GM23338 (cell line): Measurements from ENCODE around the gene CARMIL1.

Source experiments
- CTCF ChIP-seq, 2 experiments: fragments of 200-600 bp in 1 of 2; sonication (generic) in 1 of 2; conservative IDR thresholded peaks; 2 replicates each; pipeline versions ENCODE4 v1.5.1 to v1.6.1; 2016 to 2017; ENCODE audit warnings: antibody characterized with exemption in 2 of 2, low read depth in 2 of 2, mild to moderate bottlenecking in 2 of 2, moderate library complexity in 1 of 2
- ETS1 ChIP-seq: IDR thresholded peaks from 2 replicates; pipeline ENCODE4 v1.6.1; 2016; ENCODE audit warnings: antibody characterized with exemption
- EZH2 ChIP-seq: fragments of 200-600 bp; sonication (generic); IDR thresholded peaks from one replicate; pipeline ENCODE4 v1.8.0; 2017; ENCODE audit warnings: antibody characterized with exemption, mild to moderate bottlenecking, low read depth; ENCODE audit not compliant: unreplicated experiment
- EZH2phosphoT487 ChIP-seq: fragments of 200-600 bp; sonication (generic); IDR thresholded peaks from one replicate; pipeline ENCODE4 v1.8.1; 2018; ENCODE audit warnings: antibody characterized with exemption; ENCODE audit not compliant: unreplicated experiment
- JUNB ChIP-seq: IDR thresholded peaks from one replicate; pipeline ENCODE4 v1.6.1; 2016; ENCODE audit warnings: antibody characterized with exemption; ENCODE audit not compliant: unreplicated experiment
- POLR2AphosphoS5 ChIP-seq: IDR thresholded peaks from 2 replicates; pipeline ENCODE4 v1.6.1; 2016; ENCODE audit warnings: antibody characterized with exemption, low read depth

- no peak for TF ChIP-seq CTCF (conservative IDR thresholded peaks at IDR 0.05; ENCODE audit: low read depth in 2 of 2)
- TF ChIP-seq POLR2AphosphoS5 = no peak
- TF ChIP-seq ETS1 = no peak
- no peak for TF ChIP-seq EZH2phosphoT487
- TF ChIP-seq JUNB = no peak
- no peak for TF ChIP-seq EZH2
Measured at GRCh38 chr6:25442898-25443297, 163.7 kb downstream of the CARMIL1 start.
